ENCODE results near the gene AKT2. TPM values are rescaled to one million over a fixed set of nuclear protein-coding genes. Genes with fewer than 3 reads are reported as not detected.

AKT2 gene
- total RNA-seq, 1 experiment from 2014 or later, result 146 TPM

DNA sequence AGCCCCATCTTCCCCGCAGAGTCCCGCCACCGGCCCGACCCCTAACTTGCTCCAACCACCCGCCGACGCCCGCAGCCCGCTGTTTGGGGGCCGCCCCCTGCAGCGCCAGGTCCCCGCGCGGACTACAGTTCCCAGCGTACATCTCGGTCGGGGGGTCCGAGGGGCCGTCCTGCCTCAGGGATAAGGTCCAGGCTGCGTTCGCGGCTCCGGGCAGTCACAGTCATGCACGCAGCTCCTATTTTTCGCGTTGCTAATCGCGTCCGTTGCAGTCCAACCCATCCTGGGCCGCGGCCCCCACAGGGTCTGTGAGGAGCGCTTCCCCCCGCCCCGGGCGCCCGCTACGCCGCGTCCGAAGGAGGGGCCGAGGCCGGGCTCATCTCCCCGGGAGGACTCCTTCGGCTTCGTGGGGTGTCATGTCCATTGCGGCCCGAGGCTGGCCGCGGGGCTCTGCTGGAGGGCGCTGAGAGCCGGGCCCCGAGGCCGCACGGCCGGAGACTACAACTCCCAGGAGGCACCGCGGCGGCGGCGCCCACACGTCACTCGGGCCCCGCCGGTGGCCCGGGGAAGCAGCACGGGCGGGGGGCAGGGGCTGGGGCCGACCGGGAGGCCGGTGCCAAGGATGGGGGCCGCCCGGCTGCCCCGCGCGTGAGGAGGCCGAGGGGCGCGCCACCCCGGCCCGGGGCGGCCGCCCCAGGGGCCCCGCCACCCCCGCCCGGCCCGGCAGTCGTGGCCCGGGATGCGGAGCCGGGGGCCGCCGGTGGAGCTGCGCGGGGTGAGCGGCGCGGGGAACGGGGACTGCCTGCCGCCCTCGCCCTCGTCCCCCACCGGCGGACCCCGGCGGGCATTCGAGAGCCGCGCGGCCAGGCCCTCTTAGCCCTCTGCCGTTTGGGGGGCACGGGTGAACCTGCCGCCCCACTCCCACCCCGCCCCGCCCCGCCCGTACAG, 94.0 kb downstream of the AKT2 start, which contains the start of gene MAP3K10:
TSS of gene MAP3K10 (plus strand) at position 536 of the 945 bp plus-strand sequence. CDS start 606 bp downstream, outside the sequence.
- H3K4me3 ChIP-seq (ENCODE audit: low read depth, low read length, poor library complexity, severe bottlenecking), result peak within 1 kb of the TSS; percentile 100
- no peak for TF ChIP-seq EZH2 (IDR thresholded peaks at IDR 0.05; ENCODE audit: borderline replicate concordance, low read depth, low read length, poor library complexity, severe bottlenecking)
- TF ChIP-seq CTCF (conservative IDR thresholded peaks at IDR 0.05; ENCODE audit: low read depth, low read length), result no peak
- BruUV-seq (replicated peaks), result no TSS peak
- intact Hi-C loops (cut with micrococcal nuclease; ENCODE audit: unreplicated experiment), result loop anchor here (2.0 kb wide), 1 partner anchor 26 kb away; no protein-coding TSS in a partner anchor
- H3K27me3 ChIP-seq (replicated peaks; ENCODE audit: insufficient read depth, low read depth, low read length, poor library complexity), result no peaks in the 10 kb centered on the region
- ChIA-PET POLR2A (ENCODE audit: low non-redundant PET) (interaction anchor here (0.5 kb wide), 1 partner anchor 40 kb away, joined by 8 read pairs; no protein-coding TSS in a partner anchor), CTCF (interaction anchor here (0.6 kb wide), 1 partner anchor 47 kb away, joined by 3 read pairs; no protein-coding TSS in a partner anchor)
- H3K27ac ChIP-seq (ENCODE audit: low read depth, low read length, poor library complexity, severe bottlenecking), result peak within 1 kb of the TSS; percentile 97
- no peaks in the 10 kb centered on the region for H3K36me3 ChIP-seq (ENCODE audit: insufficient read depth, low read length, poor library complexity, severe bottlenecking)
- peak; percentile 75 for DNase-seq (ENCODE audit: low spot score)
- no peaks in the 10 kb centered on the region for H3K9me3 ChIP-seq (ENCODE audit: low read depth, low read length, poor library complexity, severe bottlenecking)
- no peaks in the 10 kb centered on the region for H3K4me1 ChIP-seq (ENCODE audit: insufficient read depth, low read length, poor library complexity, severe bottlenecking)

DNA sequence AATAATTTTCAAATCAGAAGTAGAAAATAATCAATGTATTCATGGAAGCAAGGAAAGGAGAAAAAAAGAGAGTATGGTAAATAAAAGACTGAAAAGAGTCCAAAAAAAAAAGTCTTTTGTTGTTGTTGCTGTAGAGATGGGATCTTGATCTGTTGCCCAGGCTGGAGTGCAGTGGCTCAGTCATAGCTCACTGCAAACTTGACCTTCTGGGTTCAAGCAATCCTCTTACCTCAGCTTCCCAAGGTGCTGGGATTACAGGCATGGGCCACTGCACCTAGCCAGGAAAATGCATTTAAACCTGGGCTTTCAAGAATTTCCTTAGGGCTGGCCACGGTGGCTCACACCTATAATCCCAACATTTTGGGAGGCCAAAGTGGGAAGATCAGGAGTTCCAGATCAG, 100.9 kb downstream of the AKT2 start:
- ChIA-PET POLR2A (ENCODE audit: low non-redundant PET) (no interaction called here), CTCF (no interaction called here)
- BruUV-seq (replicated peaks), result no TSS peak
- intact Hi-C loops (cut with micrococcal nuclease; ENCODE audit: unreplicated experiment), result no loop called here
- no peaks in the 10 kb centered on the region for H3K4me1 ChIP-seq (ENCODE audit: insufficient read depth, low read length, poor library complexity, severe bottlenecking)
- no peak overlapping the region for H3K27ac ChIP-seq (ENCODE audit: low read depth, low read length, poor library complexity, severe bottlenecking)
- no peaks in the 10 kb centered on the region for H3K9me3 ChIP-seq (ENCODE audit: low read depth, low read length, poor library complexity, severe bottlenecking)
- no peak overlapping the region for H3K4me3 ChIP-seq (ENCODE audit: low read depth, low read length, poor library complexity, severe bottlenecking)
- no peak for DNase-seq (ENCODE audit: low spot score)
- H3K27me3 ChIP-seq (replicated peaks; ENCODE audit: insufficient read depth, low read depth, low read length, poor library complexity), result no peaks in the 10 kb centered on the region
- H3K36me3 ChIP-seq (ENCODE audit: insufficient read depth, low read length, poor library complexity, severe bottlenecking), result no peaks in the 10 kb centered on the region
- no peak for TF ChIP-seq EZH2 (IDR thresholded peaks at IDR 0.05; ENCODE audit: borderline replicate concordance, low read depth, low read length, poor library complexity, severe bottlenecking)
- no peak for TF ChIP-seq CTCF (conservative IDR thresholded peaks at IDR 0.05; ENCODE audit: low read depth, low read length)

Small RNAs within 50 kb of the gene (microRNA-seq; reads per million reads assigned to microRNA genes)
- 133 reads per million, percentile 67 among the genes with 10 or more reads in this experiment for gene MIR641

Other genes with a start within 250 kb of the AKT2 start
- gene ZNF780B, start 229.1 kb downstream of the AKT2 start, total RNA-seq (2021), result 20.0 and 23.7 TPM in 2 replicates
- gene ZNF780A, start 194.4 kb downstream of the AKT2 start, total RNA-seq (2021), result 15.9 and 17.5 TPM in 2 replicates
- 17.8 and 21.7 TPM in 2 replicates for gene MAP3K10, start 93.9 kb downstream of the AKT2 start, total RNA-seq (2021)
- not detected in 2 replicates for gene TTC9B, start 67.0 kb downstream of the AKT2 start, total RNA-seq (2021)
- 0.45 TPM in 1 of 2 replicates, not detected in the other for gene CCNP, start 58.7 kb downstream of the AKT2 start, total RNA-seq (2021)
- 26.5 and 30.8 TPM in 2 replicates for gene C19orf47, start 63.1 kb upstream of the AKT2 start, total RNA-seq (2021)
- 310 and 334 TPM in 2 replicates for gene PLD3, start 63.4 kb upstream of the AKT2 start, total RNA-seq (2021)
- gene HIPK4, start 104.8 kb upstream of the AKT2 start, total RNA-seq (2021), result 0.15 TPM in 1 of 2 replicates, not detected in the other
- gene PRX, start 128.0 kb upstream of the AKT2 start, total RNA-seq (2021), result 2.5 and 3.9 TPM in 2 replicates
- 9.6 and 16.5 TPM in 2 replicates for gene SERTAD1, start 140.6 kb upstream of the AKT2 start, total RNA-seq (2021)
- gene SERTAD3, start 159.0 kb upstream of the AKT2 start, total RNA-seq (2021), result 26.3 and 28.7 TPM in 2 replicates
- gene BLVRB, start 180.4 kb upstream of the AKT2 start, total RNA-seq (2021), result 36.1 and 48.2 TPM in 2 replicates
- gene SPTBN4, start 181.7 kb upstream of the AKT2 start, total RNA-seq (2021), result 0.43 and 0.94 TPM in 2 replicates